ENCODE results near the gene FSTL3. TPM values are rescaled to one million over a fixed set of nuclear protein-coding genes. Genes with fewer than 3 reads are reported as not detected.
"Not testable (repeated sequence)": the region's sequence is repeated elsewhere in the genome, so short reads cannot be mapped to it uniquely, and the experiment has no call there.

The FSTL3 gene
- 1 to 10 TPM; 9.3 to 9.8 TPM for total RNA-seq

- no peak for DNase-seq
- CTCF ChIA-PET = no interaction called here
- no peaks in the 10 kb centered on the region for H3K9me3 Mint-ChIP-seq
- intact Hi-C loops (cut with micrococcal nuclease) = no loop called here
- H3K27ac Mint-ChIP-seq = no peak within 1 kb of the TSS
- H3K4me3 Mint-ChIP-seq = no peak within 1 kb of the TSS
- H3K4me1 Mint-ChIP-seq (ENCODE audit: low read depth) = peaks cover 13% of the 10 kb centered on the region
- peaks cover 16% of the 10 kb centered on the region for H3K27me3 Mint-ChIP-seq (ENCODE audit: low read depth)
- no peaks in the 10 kb centered on the region for H3K36me3 Mint-ChIP-seq (ENCODE audit: low read depth)
These were observed at the start of gene FSTL3 for GRCh38 chr19:676339-677105. TSS of gene FSTL3 (plus strand) at chr19:676392. CDS start at chr19:676424, 32 bp downstream.

- peaks cover 23% of the 10 kb centered on the region for H3K36me3 Mint-ChIP-seq (ENCODE audit: low read depth)
- intact Hi-C loops (cut with micrococcal nuclease); H3K27ac Mint-ChIP-seq; H3K9me3 Mint-ChIP-seq; H3K4me3 Mint-ChIP-seq; DNase-seq; H3K27me3 Mint-ChIP-seq (ENCODE audit: low read depth): not testable (repeated sequence)
- CTCF ChIA-PET = interaction anchor here (0.6 to 1.1 kb wide), 3 partner anchors 15 to 249 kb away, joined by 3 to 5 read pairs (median 3); no protein-coding TSS in a partner anchor
- peaks cover 24% of the 10 kb centered on the region for H3K4me1 Mint-ChIP-seq (ENCODE audit: low read depth)
These were observed 49.6 kb upstream of the FSTL3 start for GRCh38 chr19:626566-626965.

- Mint-ChIP-seq H3K27ac (no peak overlapping the region), H3K4me1 (ENCODE audit: low read depth) (peaks cover 33% of the 10 kb centered on the region), H3K9me3 (no peaks in the 10 kb centered on the region), H3K27me3 (ENCODE audit: low read depth) (no peaks in the 10 kb centered on the region), H3K36me3 (ENCODE audit: low read depth) (peaks cover 27% of the 10 kb centered on the region), H3K4me3 (no peak overlapping the region)
- intact Hi-C loops (cut with micrococcal nuclease) = loop anchor here (2.0 kb wide), 1 partner anchor 39 kb away; the partner anchor contains the start of gene HCN2
- peak; percentile 33 for DNase-seq
- CTCF ChIA-PET = interaction anchor here (0.6 to 0.7 kb wide), 2 partner anchors 44 to 246 kb away, joined by 3 to 4 read pairs; no protein-coding TSS in a partner anchor
These were observed 48.0 kb upstream of the FSTL3 start for GRCh38 chr19:628168-628567.

GRCh38 chr19:629515-629914, 46.7 kb upstream of the FSTL3 start:
- not testable (repeated sequence) for H3K27me3 Mint-ChIP-seq (ENCODE audit: low read depth); H3K4me3 Mint-ChIP-seq; H3K9me3 Mint-ChIP-seq; H3K27ac Mint-ChIP-seq; DNase-seq
- intact Hi-C loops (cut with micrococcal nuclease) = loop anchor here (2.0 kb wide), 1 partner anchor 41 kb away; the partner anchor contains the start of gene HCN2
- CTCF ChIA-PET = interaction anchor here (0.6 kb wide), 1 partner anchor 26 kb away, joined by 6 read pairs; no protein-coding TSS in a partner anchor
- Mint-ChIP-seq H3K4me1 (ENCODE audit: low read depth) (peaks cover 39% of the 10 kb centered on the region), H3K36me3 (ENCODE audit: low read depth) (peaks cover 27% of the 10 kb centered on the region)

GRCh38 chr19:629961-630714, 46.1 kb upstream of the FSTL3 start:
- Mint-ChIP-seq H3K27ac (no peak overlapping the region), H3K9me3 (no peaks in the 10 kb centered on the region), H3K4me3 (no peak overlapping the region), H3K36me3 (ENCODE audit: low read depth) (peaks cover 27% of the 10 kb centered on the region), H3K27me3 (ENCODE audit: low read depth) (no peaks in the 10 kb centered on the region), H3K4me1 (ENCODE audit: low read depth) (peaks cover 39% of the 10 kb centered on the region)
- DNase-seq = no peak
- intact Hi-C loops (cut with micrococcal nuclease) = loop anchor here (2.0 kb wide), 1 partner anchor 41 kb away; the partner anchor contains the start of gene HCN2
- CTCF ChIA-PET = interaction anchor here (0.6 kb wide), 2 partner anchors 18 to 25 kb away, joined by 3 to 6 read pairs; no protein-coding TSS in a partner anchor

GRCh38 chr19:632579-633067, 43.6 kb upstream of the FSTL3 start:
- peak; percentile 55 for DNase-seq
- Mint-ChIP-seq H3K4me3 (peak overlapping the region; percentile 93), H3K36me3 (ENCODE audit: low read depth) (peaks cover 23% of the 10 kb centered on the region), H3K9me3 (no peaks in the 10 kb centered on the region), H3K27ac (peak overlapping the region; percentile 77), H3K4me1 (ENCODE audit: low read depth) (peaks cover 39% of the 10 kb centered on the region), H3K27me3 (ENCODE audit: low read depth) (no peaks in the 10 kb centered on the region)
- CTCF ChIA-PET = interaction anchor here (0.7 kb wide), 1 partner anchor 326 kb away, joined by 3 read pairs; no protein-coding TSS in a partner anchor
- intact Hi-C loops (cut with micrococcal nuclease) = loop anchor here (1.0 kb wide), 6 partner anchors 21 to 165 kb away; partner anchors contain the start of genes BSG, CDC34, PTBP1 and TPGS1

- CTCF ChIA-PET = interaction anchor here (0.6 kb wide), 1 partner anchor 137 kb away, joined by 8 read pairs; no protein-coding TSS in a partner anchor
- H3K4me1 Mint-ChIP-seq (ENCODE audit: low read depth) = peaks cover 37% of the 10 kb centered on the region
- H3K27me3 Mint-ChIP-seq (ENCODE audit: low read depth) = no peaks in the 10 kb centered on the region
- H3K9me3 Mint-ChIP-seq = no peaks in the 10 kb centered on the region
- DNase-seq = peak; percentile 98
- H3K4me3 Mint-ChIP-seq = peak within 1 kb of the TSS; percentile 93
- H3K27ac Mint-ChIP-seq = peak within 1 kb of the TSS; percentile 78
- H3K36me3 Mint-ChIP-seq (ENCODE audit: low read depth) = peaks cover 21% of the 10 kb centered on the region
- intact Hi-C loops (cut with micrococcal nuclease) = loop anchor here (1.0 kb wide), 6 partner anchors 22 to 164 kb away; partner anchors contain the start of genes BSG, CDC34, PTBP1 and TPGS1
These were observed 43.0 kb upstream of the FSTL3 start, which contains the start of gene POLRMT for GRCh38 chr19:633068-633785. TSS of gene POLRMT (minus strand) at chr19:633537. CDS start at chr19:633512, 25 bp downstream.

GRCh38 chr19:633786-634639, 42.2 kb upstream of the FSTL3 start:
- CTCF ChIA-PET = interaction anchor here (0.6 to 1.3 kb wide), 2 partner anchors 49 to 137 kb away, joined by 3 to 8 read pairs; no protein-coding TSS in a partner anchor
- Mint-ChIP-seq H3K27ac (peak overlapping the region; percentile 78), H3K9me3 (no peaks in the 10 kb centered on the region), H3K4me1 (ENCODE audit: low read depth) (peaks cover 33% of the 10 kb centered on the region), H3K4me3 (peak overlapping the region; percentile 93), H3K27me3 (ENCODE audit: low read depth) (no peaks in the 10 kb centered on the region), H3K36me3 (ENCODE audit: low read depth) (peaks cover 16% of the 10 kb centered on the region)
- intact Hi-C loops (cut with micrococcal nuclease) = loop anchor here (1.0 kb wide), 6 partner anchors 23 to 163 kb away; partner anchors contain the start of genes BSG, CDC34, PTBP1 and TPGS1
- peak; percentile 16 for DNase-seq

- Mint-ChIP-seq H3K4me3 (no peak overlapping the region), H3K4me1 (ENCODE audit: low read depth) (peaks cover 34% of the 10 kb centered on the region), H3K27ac (no peak overlapping the region), H3K36me3 (ENCODE audit: low read depth) (peaks cover 12% of the 10 kb centered on the region), H3K27me3 (ENCODE audit: low read depth) (no peaks in the 10 kb centered on the region), H3K9me3 (no peaks in the 10 kb centered on the region)
- CTCF ChIA-PET = interaction anchor here (1.3 kb wide), 1 partner anchor 50 kb away, joined by 3 read pairs; no protein-coding TSS in a partner anchor
- DNase-seq = no peak
- intact Hi-C loops (cut with micrococcal nuclease) = no loop called here
These were observed 41.1 kb upstream of the FSTL3 start for GRCh38 chr19:634975-635652.

- Mint-ChIP-seq H3K4me3 (peak overlapping the region; percentile 65), H3K27me3 (ENCODE audit: low read depth) (no peaks in the 10 kb centered on the region), H3K36me3 (ENCODE audit: low read depth) (peaks cover 2% of the 10 kb centered on the region), H3K27ac (no peak overlapping the region), H3K4me1 (ENCODE audit: low read depth) (peaks cover 11% of the 10 kb centered on the region), H3K9me3 (no peaks in the 10 kb centered on the region)
- intact Hi-C loops (cut with micrococcal nuclease) = no loop called here
- DNase-seq = no peak
- CTCF ChIA-PET = no interaction called here
These were observed 37.3 kb upstream of the FSTL3 start for GRCh38 chr19:638906-639252.
